Naive thymus-derived CD4-positive, alpha-beta T cell (primary cell): ENCODE results near the gene CFAP43. TPM values are rescaled to one million over a fixed set of nuclear protein-coding genes. Genes with fewer than 3 reads are reported as not detected.
A peak's percentile ranks its signal among the peaks of the same experiment; 100 is the strongest.

Experiments used
- ATAC-seq: fragments of 150-1000 bp; cut with Tn5 transposase; 2 replicates; pipeline ENCODE4 v1.10.0; 2021; ENCODE audit warnings: mild to moderate bottlenecking, moderate library complexity
- CTCF ChIA-PET: fragments of 350-600 bp; sonication (Branson Sonifier 250); formaldehyde crosslinking; loops from one replicate; lab custom pipeline; 2021; ENCODE audit warnings: antibody characterized with exemption; lab: Charles Lee
- POLR2A ChIA-PET: fragments of 350-600 bp; sonication (Branson Sonifier 250); formaldehyde crosslinking; loops from one replicate; lab custom pipeline; 2021; ENCODE audit warnings: antibody characterized with exemption, inconsistent platforms; lab: Charles Lee
- DNase-seq, 9 donors: peaks; one replicate each; pipeline versions ENCODE4 v3.0.0 to v3.0.0-alpha.2; 2020 to 2022; ENCODE audit warnings: mixed read lengths in 1 of 9
- H3K27ac ChIP-seq: one replicate; pipeline ENCODE4 v1.7.0; 2013; ENCODE audit warnings: mild to moderate bottlenecking, low read depth, low read length, moderate library complexity
- H3K27me3 ChIP-seq, 2 donors: one replicate each; pipeline ENCODE4 v1.7.0; 2013; ENCODE audit warnings: low read length in 2 of 2, mild to moderate bottlenecking in 2 of 2, moderate library complexity in 2 of 2; ENCODE audit not compliant: control insufficient read depth in 2 of 2, insufficient read depth in 2 of 2
- H3K36me3 ChIP-seq, 3 experiments: 1 replicate in 2 of 3; 2 replicates in 1 of 3; pipeline ENCODE4 v1.7.0; 2013; ENCODE audit warnings: low read length in 3 of 3, mild to moderate bottlenecking in 3 of 3, moderate library complexity in 1 of 3; ENCODE audit not compliant: insufficient read depth in 3 of 3, control insufficient read depth in 2 of 3
- H3K4me1 ChIP-seq, 2 donors: one replicate each; pipeline ENCODE4 v1.7.0; 2013; ENCODE audit warnings: low read length in 2 of 2, mild to moderate bottlenecking in 2 of 2, moderate library complexity in 1 of 2; ENCODE audit not compliant: control insufficient read depth in 2 of 2, insufficient read depth in 2 of 2
- H3K4me3 ChIP-seq: 2 replicates; pipeline ENCODE4 v1.7.0; 2013; ENCODE audit warnings: mild to moderate bottlenecking, low read length
- H3K9me3 ChIP-seq, 3 experiments: 1 replicate in 2 of 3; 2 replicates in 1 of 3; pipeline ENCODE4 v1.7.0; 2013; ENCODE audit warnings: low read length in 3 of 3; ENCODE audit not compliant: control insufficient read depth in 2 of 3
- H3K27ac Mint-ChIP-seq, 9 donors: one replicate each; pipeline ENCODE4 v1.8.0; 2020 to 2022; ENCODE audit warnings: mixed read lengths in 9 of 9, mild to moderate bottlenecking in 8 of 9, moderate library complexity in 5 of 9, inconsistent platforms in 2 of 9
- H3K27me3 Mint-ChIP-seq, 5 donors: one replicate each; pipeline ENCODE4 v1.8.0; 2021 to 2022; ENCODE audit warnings: mixed read lengths in 5 of 5, mild to moderate bottlenecking in 1 of 5
- H3K36me3 Mint-ChIP-seq, 5 donors: one replicate each; pipeline ENCODE4 v1.8.0; 2020 to 2022; ENCODE audit warnings: mixed read lengths in 5 of 5, mild to moderate bottlenecking in 3 of 5, inconsistent platforms in 1 of 5
- H3K4me1 Mint-ChIP-seq, 7 donors: one replicate each; pipeline ENCODE4 v1.8.0; 2020 to 2022; ENCODE audit warnings: mixed read lengths in 7 of 7, mild to moderate bottlenecking in 3 of 7, inconsistent platforms in 1 of 7
- H3K4me3 Mint-ChIP-seq, 10 donors: one replicate each; pipeline ENCODE4 v1.8.0; 2020 to 2022; ENCODE audit warnings: mild to moderate bottlenecking in 10 of 10, mixed read lengths in 10 of 10, moderate library complexity in 6 of 10, inconsistent platforms in 2 of 10
- H3K9me3 Mint-ChIP-seq, 11 donors: one replicate each; pipeline ENCODE4 v1.8.0; 2020 to 2022; ENCODE audit warnings: mixed read lengths in 11 of 11, mild to moderate bottlenecking in 4 of 11, inconsistent platforms in 1 of 11, moderate library complexity in 1 of 11
- intact Hi-C, 2 donors: fragments of 100-400 bp; cut with micrococcal nuclease; formaldehyde crosslinking; loops; one replicate each; pipeline ENCODE4 v1.15.1; 2023
- microRNA-seq: library from miRNA; unstranded; fragments of <30 nt; microRNA quantifications from one replicate; pipeline ENCODE4 v1.2.0, GENCODE V29; 2022; ENCODE audit warnings: borderline microRNAs expressed
- polyA plus RNA-seq, 2 donors: library from polyadenylated mRNA; unstranded; fragments of 300-500 nt; fragmentation: Illumina TruSeq; gene quantifications; one replicate each; pipeline ENCODE4 v1.2.3, GENCODE V29; 2021
- total RNA-seq, 6 experiments: library from RNA in 5 of 6; stranded (reverse) in 5 of 6; gene quantifications; 1 replicate in 5 of 6; 2 replicates in 1 of 6; pipeline ENCODE4 v1.2.3 and lab custom pipeline; 2021 to 2026

CFAP43 gene
- total and polyA plus RNA-seq, 7 experiments from 2014 or later, result 0.14 to 0.17 TPM; not detected in 5

GRCh38 chr10:104080762-104081161 lies 151.4 kb downstream of the CFAP43 start:
- no peaks in the 10 kb centered on the region for H3K36me3 ChIP-seq
- H3K27ac ChIP-seq, result no peak overlapping the region
- no peak overlapping the region for H3K4me3 ChIP-seq
- H3K27me3 ChIP-seq, result no peaks in the 10 kb centered on the region
- Mint-ChIP-seq H3K36me3 (no peaks in the 10 kb centered on the region), H3K27me3 (peaks cover 0 to 22% (median 0%) of the 10 kb centered on the region in 5 donors), H3K27ac (no peak overlapping the region), H3K4me1 (peaks cover 0 to 4% (median 0%) of the 10 kb centered on the region in 7 donors), H3K9me3 (no peaks in the 10 kb centered on the region), H3K4me3 (no peak overlapping the region)
- POLR2A ChIA-PET, result interaction anchor here (0.5 to 1.5 kb wide), 3 partner anchors 9 to 181 kb away, joined by 3 to 4 read pairs (median 3); no protein-coding TSS in a partner anchor
- CTCF ChIA-PET, result interaction anchor here (1.2 to 1.6 kb wide), 3 partner anchors 9 to 207 kb away, joined by 3 to 5 read pairs (median 3); no protein-coding TSS in a partner anchor
- intact Hi-C loops, result loop anchor here (1.0 to 5.0 kb wide), 4 partner anchors 42 to 367 kb away; partner anchors contain the start of gene SFR1 (in 1 of the 2)
- H3K9me3 ChIP-seq, result no peaks in the 10 kb centered on the region
- peak in 5 of 9 donors; percentile 8 to 20 (median 12) for DNase-seq
- ATAC-seq, result peak; percentile 42
- no peaks in the 10 kb centered on the region for H3K4me1 ChIP-seq

Small RNA genes lying within 50 kb of the gene (microRNA-seq; reads per million reads assigned to microRNA genes)
- gene MIR4482, result not detected
- gene MIR609, result not detected

Other genes starting within 250 kb of the CFAP43 start
- gene COL17A1, start 146.5 kb downstream of the CFAP43 start, total RNA-seq, result not detected
- gene COL17A1, start 146.5 kb downstream of the CFAP43 start, polyA plus RNA-seq, result not detected
- 10 to 100 TPM; 12.0 to 15.3 (median 14.2) TPM for gene SFR1, start 110.2 kb downstream of the CFAP43 start, total RNA-seq
- 10 to 100 TPM; 10.1 to 19.8 TPM for gene SFR1, start 110.2 kb downstream of the CFAP43 start, polyA plus RNA-seq
- 100 to 1,000 TPM in 1 of 5 experiments, 10 to 100 TPM in 4; 28.1 to 129 (median 49.1) TPM for gene GSTO1, start 22.5 kb upstream of the CFAP43 start, total RNA-seq
- 100 to 1,000 TPM; 116 to 141 TPM for gene GSTO1, start 22.5 kb upstream of the CFAP43 start, polyA plus RNA-seq
- 1 to 10 TPM; 1.1 to 2.5 (median 1.4) TPM for gene GSTO2, start 36.8 kb upstream of the CFAP43 start, total RNA-seq
- gene GSTO2, start 36.8 kb upstream of the CFAP43 start, polyA plus RNA-seq, result 1 to 10 TPM; 1.0 to 1.3 TPM
- 100 to 1,000 TPM in 1 of 5 experiments, 10 to 100 TPM in 4; 20.0 to 129 (median 27.8) TPM for gene ITPRIP, start 106.1 kb upstream of the CFAP43 start, total RNA-seq
- gene ITPRIP, start 106.1 kb upstream of the CFAP43 start, polyA plus RNA-seq, result 10 to 100 TPM; 17.8 to 18.0 TPM
- under 1 TPM in 1 of 5 experiments, not detected in 4; 0.17 TPM for gene CFAP58, start 121.5 kb upstream of the CFAP43 start, total RNA-seq
- gene CFAP58, start 121.5 kb upstream of the CFAP43 start, polyA plus RNA-seq, result not detected